Right lobe of liver (tissue), 6 donors: Measurements from ENCODE around the gene MUC5AC. TPM values are rescaled to one million over a fixed set of nuclear protein-coding genes. Genes with fewer than 3 reads are reported as not detected.

Experiments used
- ATAC-seq, 4 donors: fragments of 200-7000 bp; cut with Tn5 transposase; one replicate each; pipeline ENCODE4 v1.9.1; 2020; ENCODE audit warnings: mild to moderate bottlenecking in 4 of 4, moderate library complexity in 4 of 4
- DNase-seq, 3 donors: peaks; one replicate each; pipeline ENCODE4 v3.0.0-alpha.2; 2020
- H3K27ac ChIP-seq, 3 donors: fragments of 200-600 bp; one replicate each; pipeline ENCODE4 v1.8.0; 2022
- H3K27me3 ChIP-seq, 2 donors: fragments of 200-600 bp; one replicate each; pipeline ENCODE4 v1.8.0; 2022
- H3K36me3 ChIP-seq, 4 donors: fragments of 200-600 bp; sonication (generic) in 1 of 4; one replicate each; pipeline versions ENCODE4 v1.5.1 to v1.8.0; 2017 to 2022; ENCODE audit warnings: control low read depth in 1 of 4
- H3K4me1 ChIP-seq, 4 donors: fragments of 200-600 bp; sonication (generic) in 1 of 4; one replicate each; pipeline versions ENCODE4 v1.5.1 to v1.8.0; 2017 to 2022; ENCODE audit warnings: control low read depth in 1 of 4
- H3K4me3 ChIP-seq, 3 donors: fragments of 200-600 bp; one replicate each; pipeline ENCODE4 v1.8.0; 2022
- H3K9me3 ChIP-seq, 4 donors: fragments of 200-600 bp; sonication (generic) in 1 of 4; one replicate each; pipeline versions ENCODE4 v1.5.1 to v1.8.0; 2017 to 2022; ENCODE audit warnings: control low read depth in 1 of 4
- CTCF ChIP-seq, 4 donors: fragments of 200-600 bp in 3 of 4; fragments of 450-650 bp in 1 of 4; IDR thresholded peaks; one replicate each; pipeline versions ENCODE4 v1.5.1 to v1.8.0; 2016 to 2022; ENCODE audit warnings: antibody characterized with exemption in 4 of 4, mild to moderate bottlenecking in 2 of 4
- POLR2A ChIP-seq: fragments of 450-650 bp; IDR thresholded peaks from one replicate; pipeline ENCODE4 v1.6.1; 2017; ENCODE audit warnings: antibody characterized with exemption, mild to moderate bottlenecking
- WGBS: methylation state at CpG from one replicate; pipeline ENCODE4 v1.1.6; 2018; ENCODE audit warnings: low coverage, low lambda C conversion rate; ENCODE audit not compliant: insufficient coverage; ENCODE audit errors: missing lambda C conversion rate; 5-methylcytosine and 5-hydroxymethylcytosine counted together
- intact Hi-C, 2 donors: fragments of 100-400 bp; cut with DNase I; formaldehyde crosslinking; loops; one replicate each; pipeline versions ENCODE4 v1.11.2 to v1.14.1; 2022
- total RNA-seq, 6 experiments: library from RNA; depleted of rRNA in 2 of 6; stranded (reverse); fragments of >200 nt in 2 of 6; fragmentation: NEBNext Ultra II Directional in 3 of 6; extraction: Animal tissue kit (Norgen Biotek cat#: 25700) in 3 of 6; gene quantifications; one replicate each; pipeline versions ENCODE4 v1.1.0 to v1.2.4, GENCODE V29; 2016 to 2023
- donor health status: DM: no; HTN: yes; CAD: no.
- donor health status: DM: no; HTN: no; CAD: no.
- donor health status: DM: no; HTN: no; CAD: no.
- donor health status: DM: no; HTN: yes; CAD: no.
- donor health status: DM: no; HTN: yes; CAD: no.

MUC5AC gene
- total RNA-seq, 6 experiments from 2014 or later, result not detected

- H3K4me1 ChIP-seq, result no peaks in the 10 kb centered on the region
- H3K27ac ChIP-seq, result no peak overlapping the region
- DNase-seq (peak in 2 of 3 donors; percentile 11 to 31), ATAC-seq (no peak)
- no peaks in the 10 kb centered on the region for H3K9me3 ChIP-seq
- no peaks in the 10 kb centered on the region for H3K27me3 ChIP-seq
- 39% methylated on average over 3 of the region's 23 CpGs for WGBS
- H3K4me3 ChIP-seq, result no peak overlapping the region
- intact Hi-C loops, result no loop called here
- no peaks in the 10 kb centered on the region for H3K36me3 ChIP-seq
- no peak for TF ChIP-seq CTCF (IDR thresholded peaks at IDR 0.05)
Observed at GRCh38 chr11:1227551-1228100, 69.9 kb downstream of the MUC5AC start.

DNA sequence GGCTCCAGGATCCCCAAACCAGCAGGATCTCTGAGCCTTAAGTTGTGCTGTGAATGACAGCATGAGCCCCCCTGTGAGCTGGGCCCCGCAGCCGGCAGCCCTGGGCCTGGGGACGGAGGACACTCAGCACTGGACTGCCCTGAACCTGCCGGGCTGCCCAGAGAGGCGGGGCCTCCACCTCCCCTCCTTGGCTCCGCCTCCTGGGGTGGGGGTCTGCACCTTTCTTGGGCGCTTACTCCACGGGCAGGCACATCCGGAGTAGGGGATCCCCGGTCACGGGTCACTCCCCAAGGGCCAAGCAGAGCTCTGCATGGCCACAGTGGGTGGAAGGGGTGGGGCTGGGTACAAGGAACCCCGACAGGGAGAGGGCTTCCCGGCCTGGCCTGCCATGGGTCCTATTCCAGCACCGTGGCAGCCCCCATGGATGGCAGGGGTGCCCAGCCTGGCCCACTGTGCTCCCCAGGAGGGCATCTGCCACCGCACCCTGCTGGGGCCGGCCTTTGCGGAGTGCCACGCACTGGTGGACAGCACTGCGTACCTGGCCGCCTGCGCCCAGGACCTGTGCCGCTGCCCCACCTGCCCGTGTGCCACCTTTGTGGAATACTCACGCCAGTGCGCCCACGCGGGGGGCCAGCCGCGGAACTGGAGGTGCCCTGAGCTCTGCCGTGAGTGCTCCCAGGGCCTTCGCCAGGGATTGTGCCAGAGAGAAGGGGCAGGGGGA lies 70.5 kb downstream of the MUC5AC start:
- TF ChIP-seq POLR2A (no peak), CTCF (IDR thresholded peaks at IDR 0.05) (no peak)
- intact Hi-C loops, result no loop called here
- WGBS, result 70% methylated on average over 2 of the region's 31 CpGs
- ATAC-seq (no peak), DNase-seq (peak; percentile 14 to 50 (median 43))
- Histone ChIP-seq H3K9me3 (no peaks in the 10 kb centered on the region), H3K27me3 (no peaks in the 10 kb centered on the region), H3K4me1 (no peaks in the 10 kb centered on the region), H3K36me3 (no peaks in the 10 kb centered on the region), H3K27ac (no peak overlapping the region), H3K4me3 (no peak overlapping the region)

DNA sequence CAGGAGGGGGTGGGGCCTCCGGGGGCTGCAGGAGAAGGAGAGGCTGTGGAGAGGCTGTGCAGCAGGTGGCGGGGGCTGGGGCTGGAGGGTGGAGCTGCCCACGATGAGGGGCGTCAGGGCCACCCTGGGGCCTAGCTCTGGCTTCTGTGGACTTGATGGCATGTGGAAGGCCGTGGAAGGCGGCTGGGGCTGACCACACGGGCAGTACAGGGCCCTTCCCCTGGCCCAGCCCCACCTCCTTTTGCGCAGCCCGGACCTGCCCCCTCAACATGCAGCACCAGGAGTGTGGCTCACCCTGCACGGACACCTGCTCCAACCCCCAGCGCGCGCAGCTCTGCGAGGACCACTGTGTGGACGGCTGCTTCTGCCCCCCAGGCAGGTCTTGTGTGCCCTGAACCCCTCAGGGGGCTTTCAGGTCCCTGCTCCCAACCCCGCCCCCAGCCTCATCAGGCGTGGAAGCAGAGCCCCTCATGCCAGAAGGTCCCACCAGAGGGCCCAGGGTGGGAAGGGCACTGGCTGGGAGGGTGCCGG lies 71.2 kb downstream of the MUC5AC start:
- Histone ChIP-seq H3K27me3 (no peaks in the 10 kb centered on the region), H3K27ac (no peak overlapping the region), H3K4me1 (no peaks in the 10 kb centered on the region), H3K4me3 (no peak overlapping the region), H3K9me3 (no peaks in the 10 kb centered on the region), H3K36me3 (no peaks in the 10 kb centered on the region)
- intact Hi-C loops, result no loop called here
- no peak for ATAC-seq
- WGBS, result no CpG with 5 or more reads among the region's 18 CpGs
- no peak for TF ChIP-seq CTCF (IDR thresholded peaks at IDR 0.05)
- TF ChIP-seq POLR2A, result no peak
- DNase-seq, result peak; percentile 14 to 51 (median 39)

DNA sequence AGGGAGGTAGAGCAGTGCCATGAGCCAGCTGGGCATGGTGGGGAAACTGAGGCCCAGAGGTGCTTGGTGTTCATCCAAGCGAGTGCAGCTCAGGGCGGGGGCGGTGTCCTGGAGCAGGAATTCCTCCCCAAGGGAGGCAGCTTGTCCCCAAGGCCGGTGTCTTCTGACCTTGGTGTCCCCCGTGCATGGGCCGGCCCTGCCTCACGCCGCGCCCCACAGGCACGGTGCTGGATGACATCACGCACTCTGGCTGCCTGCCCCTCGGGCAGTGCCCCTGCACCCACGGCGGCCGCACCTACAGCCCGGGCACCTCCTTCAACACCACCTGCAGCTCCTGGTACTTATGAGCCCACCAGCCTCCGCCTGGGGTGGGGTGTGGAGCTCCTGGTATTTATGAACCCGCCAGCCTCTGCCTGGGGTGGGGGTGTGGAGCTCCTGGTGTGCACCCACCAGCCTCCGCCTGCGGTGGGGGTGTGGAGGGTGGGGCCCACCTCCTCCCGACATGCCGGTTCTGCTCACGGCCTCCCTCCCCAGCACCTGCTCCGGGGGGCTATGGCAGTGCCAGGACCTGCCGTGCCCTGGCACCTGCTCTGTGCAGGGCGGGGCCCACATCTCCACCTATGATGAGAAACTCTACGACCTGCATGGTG lies 71.8 kb downstream of the MUC5AC start:
- H3K4me1 ChIP-seq, result no peaks in the 10 kb centered on the region
- DNase-seq (peak; percentile 14 to 50 (median 38)), ATAC-seq (no peak)
- H3K9me3 ChIP-seq, result no peaks in the 10 kb centered on the region
- no peak overlapping the region for H3K4me3 ChIP-seq
- no peak overlapping the region for H3K27ac ChIP-seq
- TF ChIP-seq POLR2A, result no peak
- no peak for TF ChIP-seq CTCF (IDR thresholded peaks at IDR 0.05)
- no CpG with 5 or more reads among the region's 27 CpGs for WGBS
- no peaks in the 10 kb centered on the region for H3K27me3 ChIP-seq
- no peaks in the 10 kb centered on the region for H3K36me3 ChIP-seq
- intact Hi-C loops, result no loop called here
